H9 (cell line): Measurements from ENCODE around the gene SLC2A4. TPM values are rescaled to one million over a fixed set of nuclear protein-coding genes. Genes with fewer than 3 reads are reported as not detected.

Experiments
- DNase-seq: peaks from one replicate; pipeline ENCODE4 v3.0.0-alpha.2; 2017
- H2AFZ ChIP-seq: one replicate; pipeline ENCODE4 v1.6.1; 2013; ENCODE audit warnings: mild to moderate bottlenecking, low read length, control low read depth, moderate library complexity
- H2AK5ac ChIP-seq: 2 replicates; pipeline ENCODE4 v1.6.1; 2013; ENCODE audit warnings: low read length, control low read depth, mixed read lengths; ENCODE audit not compliant: insufficient read length
- H2BK120ac ChIP-seq: one replicate; pipeline ENCODE4 v1.6.1; 2013; ENCODE audit warnings: low read depth, mild to moderate bottlenecking, low read length, control low read depth, inconsistent platforms; ENCODE audit not compliant: poor library complexity, severe bottlenecking
- H2BK12ac ChIP-seq: 2 replicates; pipeline ENCODE4 v1.6.1; 2013; ENCODE audit warnings: low read length, control low read depth, mixed read lengths, low read depth; ENCODE audit not compliant: insufficient read length
- H2BK15ac ChIP-seq: 2 replicates; pipeline ENCODE4 v1.6.1; 2013; ENCODE audit warnings: low read depth, low read length, control low read depth
- H2BK20ac ChIP-seq: one replicate; pipeline ENCODE4 v1.6.1; 2013; ENCODE audit warnings: low read depth, mild to moderate bottlenecking, low read length, control low read depth, inconsistent platforms; ENCODE audit not compliant: poor library complexity, severe bottlenecking
- H2BK5ac ChIP-seq: 2 replicates; pipeline ENCODE4 v1.6.1; 2013; ENCODE audit warnings: low read length, control low read depth, mixed read lengths; ENCODE audit not compliant: insufficient read length
- H3K14ac ChIP-seq: 2 replicates; pipeline ENCODE4 v1.6.1; 2013; ENCODE audit warnings: low read length, control low read depth; ENCODE audit not compliant: insufficient read depth
- H3K18ac ChIP-seq: 2 replicates; pipeline ENCODE4 v1.6.1; 2013; ENCODE audit warnings: low read depth, mild to moderate bottlenecking, mixed read lengths, low read length, control low read depth; ENCODE audit not compliant: insufficient read length
- H3K23ac ChIP-seq: 2 replicates; pipeline ENCODE4 v1.6.1; 2013; ENCODE audit warnings: low read length, control low read depth, mixed read lengths, low read depth; ENCODE audit not compliant: insufficient read length
- H3K23me2 ChIP-seq: 2 replicates; pipeline ENCODE4 v1.6.1; 2013; ENCODE audit warnings: low read depth, mild to moderate bottlenecking, mixed read lengths, low read length, control low read depth; ENCODE audit not compliant: insufficient read length, poor library complexity, severe bottlenecking
- H3K27ac ChIP-seq: 2 replicates; pipeline ENCODE4 v1.5.1; 2013; ENCODE audit warnings: low read length, control low read depth, mixed read lengths, low read depth; ENCODE audit not compliant: insufficient read length
- H3K27me3 ChIP-seq: 2 replicates; pipeline ENCODE4 v1.6.1; 2013; ENCODE audit warnings: low read length, control low read depth, inconsistent platforms; ENCODE audit not compliant: insufficient read depth
- H3K4ac ChIP-seq: 2 replicates; pipeline ENCODE4 v1.6.1; 2013; ENCODE audit warnings: low read depth, mild to moderate bottlenecking, control low read depth, inconsistent platforms, low read length, moderate library complexity
- H3K4me1 ChIP-seq: 2 replicates; pipeline ENCODE4 v1.6.1; 2013; ENCODE audit warnings: low read length, control low read depth, inconsistent platforms; ENCODE audit not compliant: insufficient read depth
- H3K4me2 ChIP-seq: 2 replicates; pipeline ENCODE4 v1.6.1; 2013; ENCODE audit warnings: low read length, control low read depth, mixed read lengths; ENCODE audit not compliant: insufficient read length, insufficient read depth
- H3K56ac ChIP-seq: 2 replicates; pipeline ENCODE4 v1.6.1; 2013; ENCODE audit warnings: low read depth, mild to moderate bottlenecking, mixed read lengths, low read length, control low read depth; ENCODE audit not compliant: insufficient read length
- H3K79me1 ChIP-seq: 2 replicates; pipeline ENCODE4 v1.6.1; 2013; ENCODE audit warnings: low read depth, mild to moderate bottlenecking, moderate library complexity, low read length, control low read depth, inconsistent platforms; ENCODE audit not compliant: insufficient read depth, poor library complexity, severe bottlenecking
- H3K79me2 ChIP-seq: 2 replicates; pipeline ENCODE4 v1.6.1; 2013; ENCODE audit warnings: low read length, control low read depth, inconsistent platforms; ENCODE audit not compliant: insufficient read depth
- H3K9ac ChIP-seq: 2 replicates; pipeline ENCODE4 v1.6.1; 2013; ENCODE audit warnings: low read length, control low read depth, mixed read lengths; ENCODE audit not compliant: insufficient read length; ENCODE audit errors: extremely low read depth
- H3K9me3 ChIP-seq: one replicate; pipeline ENCODE4 v1.6.1; 2013; ENCODE audit warnings: low read depth, low read length, inconsistent platforms; ENCODE audit not compliant: control insufficient read depth
- H3T11ph ChIP-seq: one replicate; pipeline ENCODE4 v1.6.1; 2013; ENCODE audit warnings: mild to moderate bottlenecking, low read length, control low read depth, inconsistent platforms
- H4K20me1 ChIP-seq: one replicate; pipeline ENCODE4 v1.6.1; 2013; ENCODE audit not compliant: control insufficient read depth, insufficient read length, insufficient read depth
- H4K5ac ChIP-seq: 2 replicates; pipeline ENCODE4 v1.6.1; 2013; ENCODE audit warnings: low read depth, mild to moderate bottlenecking, mixed read lengths, low read length, control low read depth; ENCODE audit not compliant: insufficient read length
- H4K8ac ChIP-seq: replicated peaks from 2 replicates; pipeline ENCODE4 v1.6.1; 2013; ENCODE audit warnings: low read length, control low read depth, mixed read lengths, low read depth; ENCODE audit not compliant: insufficient read length
- H4K91ac ChIP-seq: 2 replicates; pipeline ENCODE4 v1.6.1; 2013; ENCODE audit warnings: low read depth, mild to moderate bottlenecking, moderate library complexity, mixed read lengths, low read length, control low read depth; ENCODE audit not compliant: insufficient read length
- H3K27ac Mint-ChIP-seq, 3 experiments: 2 replicates in 2 of 3; 3 replicates in 1 of 3; pipeline ENCODE4 v1.8.0; 2020 to 2021; ENCODE audit warnings: mixed read lengths in 3 of 3, mild to moderate bottlenecking in 1 of 3, moderate library complexity in 1 of 3
- H3K27me3 Mint-ChIP-seq: 2 replicates; pipeline ENCODE4 v1.8.0; 2021; ENCODE audit warnings: low read depth, mild to moderate bottlenecking, moderate library complexity, mixed read lengths
- H3K36me3 Mint-ChIP-seq, 3 experiments: 2 replicates in 2 of 3; 3 replicates in 1 of 3; pipeline ENCODE4 v1.8.0; 2020 to 2021; ENCODE audit warnings: low read depth in 3 of 3, mixed read lengths in 3 of 3; ENCODE audit not compliant: insufficient read depth in 1 of 3
- H3K4me1 Mint-ChIP-seq, 2 experiments: 2 replicates each; pipeline ENCODE4 v1.8.0; 2020; ENCODE audit warnings: mixed read lengths in 2 of 2
- H3K4me3 Mint-ChIP-seq, 2 experiments: 2 replicates in 1 of 2; 3 replicates in 1 of 2; pipeline ENCODE4 v1.8.0; 2020 to 2021; ENCODE audit warnings: mild to moderate bottlenecking in 2 of 2, mixed read lengths in 2 of 2, moderate library complexity in 1 of 2
- H3K9me3 Mint-ChIP-seq, 2 experiments: 2 replicates in 1 of 2; 3 replicates in 1 of 2; pipeline ENCODE4 v1.8.0; 2020; ENCODE audit warnings: mild to moderate bottlenecking in 2 of 2, mixed read lengths in 2 of 2, moderate library complexity in 1 of 2
- WGBS: extraction: QIAGEN DNeasy Blood & Tissue Kit; methylation state at CpG from one replicate; pipeline ENCODE4 v1.1.7; 2013; ENCODE audit warnings: missing lambda C conversion rate, low lambda C conversion rate, mixed read lengths; ENCODE audit not compliant: insufficient read length; ENCODE audit errors: extremely low coverage; 5-methylcytosine and 5-hydroxymethylcytosine counted together
- total RNA-seq: library from RNA; stranded (reverse); gene quantifications from 2 replicates; pipeline ENCODE4 v1.2.1, GENCODE V29; 2021
- TF ChIP-seq, protein P1 (sequence below): fragments of 200-600 bp; sonication (generic); conservative IDR thresholded peaks from 3 replicates; pipeline ENCODE4 v1.8.0; 2021; ENCODE audit warnings: antibody characterized with exemption, mild to moderate bottlenecking

SLC2A4 gene
- total RNA-seq, 1 experiment from 2014 or later = 4.4 TPM

DNA sequence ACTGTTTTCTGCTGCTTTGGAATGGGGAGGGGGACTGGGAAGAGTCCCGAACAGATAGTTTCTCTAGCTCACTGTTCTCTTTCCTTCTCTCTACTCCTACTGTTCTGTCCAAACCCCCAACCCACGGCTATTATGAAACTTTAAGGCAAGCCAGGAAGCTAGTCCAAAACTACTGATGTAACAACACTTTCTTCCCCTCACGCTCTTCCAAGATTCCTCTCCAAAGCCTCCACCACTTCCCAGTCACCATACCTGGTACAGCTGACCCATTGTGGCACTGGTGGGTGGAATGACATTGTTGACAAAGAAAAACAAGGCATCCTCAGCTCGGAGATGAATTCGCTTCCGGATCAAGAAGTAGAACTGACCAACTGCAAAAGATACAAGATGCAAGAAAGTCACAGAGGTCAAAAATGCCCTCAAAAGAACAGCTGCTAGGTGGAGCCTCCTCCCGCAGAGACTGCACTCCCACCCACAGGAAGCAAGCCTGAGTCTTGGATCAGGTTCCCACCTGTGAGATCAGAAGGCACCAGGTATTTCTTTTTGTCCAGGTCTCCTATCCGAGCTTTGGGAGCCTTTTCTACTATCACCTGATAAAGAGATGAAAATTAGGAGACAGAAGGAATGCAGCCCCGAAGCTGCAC, 40.3 kb upstream of the SLC2A4 start:
- peaks cover 8% of the 10 kb centered on the region; the same call in 1 of the 2 replicates for H3K79me2 ChIP-seq
- H3T11ph ChIP-seq = peak overlapping the region; percentile 68
- H4K91ac ChIP-seq = peak overlapping the region; percentile 20
- no CpG with 5 or more reads among the region's 9 CpGs for WGBS
- peak overlapping the region; percentile 52 for H2BK12ac ChIP-seq
- no peaks in the 10 kb centered on the region for H3K4me1 ChIP-seq
- H3K56ac ChIP-seq = no peak overlapping the region
- peaks cover 4% of the 10 kb centered on the region for H3K23me2 ChIP-seq
- peak overlapping the region; percentile 34; the same call in 1 of the 2 replicates for H3K4ac ChIP-seq
- TF ChIP-seq, protein P1, sequence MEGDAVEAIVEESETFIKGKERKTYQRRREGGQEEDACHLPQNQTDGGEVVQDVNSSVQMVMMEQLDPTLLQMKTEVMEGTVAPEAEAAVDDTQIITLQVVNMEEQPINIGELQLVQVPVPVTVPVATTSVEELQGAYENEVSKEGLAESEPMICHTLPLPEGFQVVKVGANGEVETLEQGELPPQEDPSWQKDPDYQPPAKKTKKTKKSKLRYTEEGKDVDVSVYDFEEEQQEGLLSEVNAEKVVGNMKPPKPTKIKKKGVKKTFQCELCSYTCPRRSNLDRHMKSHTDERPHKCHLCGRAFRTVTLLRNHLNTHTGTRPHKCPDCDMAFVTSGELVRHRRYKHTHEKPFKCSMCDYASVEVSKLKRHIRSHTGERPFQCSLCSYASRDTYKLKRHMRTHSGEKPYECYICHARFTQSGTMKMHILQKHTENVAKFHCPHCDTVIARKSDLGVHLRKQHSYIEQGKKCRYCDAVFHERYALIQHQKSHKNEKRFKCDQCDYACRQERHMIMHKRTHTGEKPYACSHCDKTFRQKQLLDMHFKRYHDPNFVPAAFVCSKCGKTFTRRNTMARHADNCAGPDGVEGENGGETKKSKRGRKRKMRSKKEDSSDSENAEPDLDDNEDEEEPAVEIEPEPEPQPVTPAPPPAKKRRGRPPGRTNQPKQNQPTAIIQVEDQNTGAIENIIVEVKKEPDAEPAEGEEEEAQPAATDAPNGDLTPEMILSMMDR = no peak
- H2BK20ac ChIP-seq = no peak overlapping the region
- H3K4me1 Mint-ChIP-seq = peaks cover 36 to 38% of the 10 kb centered on the region in 2 experiments
- no peak overlapping the region for H2BK5ac ChIP-seq
- DNase-seq = no peak
- H3K36me3 Mint-ChIP-seq = peaks cover 30 to 56% (median 52%) of the 10 kb centered on the region in 3 experiments
- H4K8ac ChIP-seq = no peak overlapping the region
- no peak overlapping the region for H2BK15ac ChIP-seq
- H3K27ac Mint-ChIP-seq = peak overlapping the region; percentile 96 to 99 (median 98)
- H4K5ac ChIP-seq = no peak overlapping the region
- no peaks in the 10 kb centered on the region for H3K27me3 ChIP-seq
- no peak overlapping the region for H3K23ac ChIP-seq
- no peaks in the 10 kb centered on the region for H3K9me3 ChIP-seq
- no peaks in the 10 kb centered on the region; the same call in 1 of the 2 replicates for H3K27me3 Mint-ChIP-seq
- H3K27ac ChIP-seq = peak overlapping the region; percentile 80
- H3K79me1 ChIP-seq = peaks cover 9% of the 10 kb centered on the region
- H4K20me1 ChIP-seq = no peaks in the 10 kb centered on the region
- H2BK120ac ChIP-seq = no peak overlapping the region
- H3K4me3 Mint-ChIP-seq = peak overlapping the region; percentile 95 to 97
- H3K14ac ChIP-seq = peak overlapping the region; percentile 24; the same call in 1 of the 2 replicates
- peak overlapping the region; percentile 98 for H3K4me2 ChIP-seq
- H3K9ac ChIP-seq = peak overlapping the region; percentile 93
- peaks cover 0 to 2% of the 10 kb centered on the region in 2 experiments; a peak in 2 of 5 replicates for H3K9me3 Mint-ChIP-seq
- H2AK5ac ChIP-seq = no peak overlapping the region
- no peak overlapping the region for H2AFZ ChIP-seq
- peak overlapping the region; percentile 5 for H3K18ac ChIP-seq
